ENCODE results near the gene ENC1. TPM values are rescaled to one million over a fixed set of nuclear protein-coding genes. Genes with fewer than 3 reads are reported as not detected.

ENC1 gene
- total and polyA plus RNA-seq, 2 of the 8 experiments (the other 6 are each of a cell fraction or from before 2014, with no cell fraction given) = 5.5 to 13.2 TPM

GRCh38 chr5:74670396-74671038, 30.0 kb upstream of the ENC1 start:
- no peak overlapping the region for H4K5ac ChIP-seq (ENCODE audit: insufficient read length, low read depth, low read length)
- no peaks in the 10 kb centered on the region for H3K36me3 ChIP-seq (ENCODE audit: control insufficient read depth in 2 of 4, insufficient read depth in 4 of 4, low read length in 3 of 4)
- H2AFZ ChIP-seq (ENCODE audit: low read length) = no peak overlapping the region
- no peak overlapping the region for H2BK5ac ChIP-seq (ENCODE audit: low read depth, low read length)
- CTCF ChIA-PET (ENCODE audit: partially characterized antibody) = interaction anchor here (0.6 kb wide), 1 partner anchor 8 kb away, joined by 3 read pairs; no protein-coding TSS in a partner anchor
- no peaks in the 10 kb centered on the region for H3K79me1 ChIP-seq (ENCODE audit: low read depth, low read length)
- H3K27ac ChIP-seq (ENCODE audit: low read depth, low read length) = no peak overlapping the region
- H3K18ac ChIP-seq (ENCODE audit: extremely low read depth, low read length) = no peak overlapping the region
- H2BK120ac ChIP-seq (replicated peaks; ENCODE audit: low read depth, low read length) = no peak overlapping the region
- H3K27me3 ChIP-seq (replicated peaks in 1 of 4; ENCODE audit: control insufficient read depth in 3 of 4, extremely low read depth in 1 of 4, insufficient read depth in 3 of 4, low read length in 3 of 4) = no peaks in the 10 kb centered on the region
- DNase-seq (ENCODE audit: low read depth in 1 of 2, low spot score in 2 of 2) (no peak), FAIRE-seq (no peak)
- H3K9ac ChIP-seq (replicated peaks in 1 of 4; ENCODE audit: extremely low read depth in 1 of 4, low read depth in 3 of 4, low read length in 3 of 4) = no peak overlapping the region; a peak in 1 of 7 replicates
- H4K20me1 ChIP-seq (replicated peaks in 1 of 2; ENCODE audit: control insufficient read depth in 1 of 2, insufficient read depth in 2 of 2, low read length in 2 of 2) = no peaks in the 10 kb centered on the region
- no peaks in the 10 kb centered on the region; the same call in 1 of the 2 replicates for H3K23me2 ChIP-seq (ENCODE audit: low read depth, low read length)
- no peaks in the 10 kb centered on the region for H3K79me2 ChIP-seq (ENCODE audit: control insufficient read depth in 1 of 2, insufficient read depth in 2 of 2, low read length in 2 of 2)
- no peak overlapping the region for H3K4me2 ChIP-seq (ENCODE audit: insufficient read depth in 1 of 2, low read depth in 2 of 2, low read length in 2 of 2)
- peaks cover 0 to 6% (median 4%) of the 10 kb centered on the region in 4 experiments; a peak in 5 of 7 replicates for H3K4me1 ChIP-seq (replicated peaks in 1 of 4; ENCODE audit: control insufficient read depth in 3 of 4, insufficient read depth in 4 of 4, low read length in 3 of 4)
- H3K4me3 ChIP-seq (ENCODE audit: extremely low read depth in 1 of 4, insufficient read depth in 2 of 4, low read depth in 3 of 4, low read length in 4 of 4) = no peak overlapping the region
- no peak overlapping the region for H3K14ac ChIP-seq (ENCODE audit: insufficient read length)
- no peak overlapping the region for H2BK15ac ChIP-seq (ENCODE audit: low read length)
- no peak overlapping the region for H3K56ac ChIP-seq (replicated peaks; ENCODE audit: insufficient read length, low read depth, low read length)
- no peak overlapping the region for H4K8ac ChIP-seq (ENCODE audit: extremely low read depth, insufficient read depth, low read length)
- no peak overlapping the region for H2BK20ac ChIP-seq (ENCODE audit: low read length)
- POLR2A ChIA-PET (ENCODE audit: partially characterized antibody) = no interaction called here
- H4K91ac ChIP-seq (replicated peaks; ENCODE audit: insufficient read length, low read length) = no peak overlapping the region
- H3K4ac ChIP-seq (replicated peaks; ENCODE audit: insufficient read length, low read depth, low read length) = no peak overlapping the region
- 85% methylated on average over 11 of the region's 11 CpGs; no CpG with 5 or more reads in 1 of the 2 experiments for WGBS, 2 experiments (ENCODE audit: extremely low coverage in 1 of 2, insufficient coverage in 1 of 2, insufficient read length in 1 of 2, insufficient replicate concordance in 2 of 2, low coverage in 1 of 2, low lambda C conversion rate in 2 of 2, missing lambda C conversion rate in 1 of 2)
- no peak overlapping the region for H3K23ac ChIP-seq (ENCODE audit: insufficient read length)
- H2BK12ac ChIP-seq (ENCODE audit: low read depth, low read length) = no peak overlapping the region
- H3K9me3 ChIP-seq (ENCODE audit: insufficient read depth in 2 of 2, low read depth in 1 of 2, low read length in 1 of 2) = no peaks in the 10 kb centered on the region
- no peak overlapping the region for H2AK5ac ChIP-seq (ENCODE audit: low read depth, low read length)
- no peak for TF ChIP-seq HDAC6 (IDR thresholded peaks at IDR 0.05; ENCODE audit: low read depth, low read length)
- TF ChIP-seq KDM1A (IDR thresholded peaks at IDR 0.05; ENCODE audit: borderline replicate concordance, low read length) = no peak
- no peak for TF ChIP-seq RNF2 (IDR thresholded peaks at IDR 0.05; ENCODE audit: borderline replicate concordance, low read depth, low read length, missing control alignments, poor library complexity, severe bottlenecking)
- no peak for TF ChIP-seq SUZ12 (IDR thresholded peaks at IDR 0.05; ENCODE audit: low read length)
- TF ChIP-seq RXRA (IDR thresholded peaks at IDR 0.05; ENCODE audit: insufficient read depth, low read depth, low read length) = no peak
- no peak for TF ChIP-seq SRF (IDR thresholded peaks at IDR 0.05; ENCODE audit: low read depth, low read length)
- no peak for TF ChIP-seq GTF2F1 (IDR thresholded peaks at IDR 0.05; ENCODE audit: borderline replicate concordance, low read depth, low read length)
- TF ChIP-seq CBX8 (IDR thresholded peaks at IDR 0.05; ENCODE audit: borderline replicate concordance, low read depth, low read length) = no peak
- no peak for TF ChIP-seq JUN (IDR thresholded peaks at IDR 0.05; ENCODE audit: low read depth, low read length)
- no peak for TF ChIP-seq CTCF (IDR thresholded peaks at IDR 0.05; ENCODE audit: control extremely low read depth in 1 of 3, insufficient read depth in 1 of 3, low read depth in 1 of 3, low read length in 3 of 3)
